ENCODE results near the gene CMTM8. TPM values are rescaled to one million over a fixed set of nuclear protein-coding genes. Genes with fewer than 3 reads are reported as not detected.

CMTM8 gene
- total and polyA plus RNA-seq, 10 of the 15 experiments (the other 5 are each of a cell fraction or from before 2014, with no cell fraction given), result 0.11 to 0.23 TPM; not detected in 8

DNA sequence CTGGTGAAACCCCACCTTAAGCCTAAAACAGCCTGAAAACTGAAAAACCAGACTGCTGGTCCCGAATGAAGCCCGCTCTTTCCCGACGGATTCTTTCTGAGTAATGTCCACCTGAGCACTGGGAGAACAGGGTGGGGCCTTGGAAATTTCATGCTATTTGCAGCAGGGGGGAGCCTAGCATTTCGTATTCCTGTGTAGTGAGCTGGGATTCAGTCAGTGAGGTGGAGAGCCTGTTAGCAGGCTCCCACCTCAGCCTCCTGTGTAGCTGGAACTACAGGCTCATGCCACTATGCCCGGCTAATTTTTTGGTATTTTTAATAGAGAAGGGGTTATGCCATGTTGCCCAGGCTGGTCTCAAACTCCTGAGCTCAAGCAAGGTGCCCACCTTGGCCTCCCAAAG is 74.7 kb downstream of the CMTM8 start:
- no peak for FAIRE-seq
- DNase-seq (ENCODE audit: low read depth, low spot score), result no peak
- Histone ChIP-seq H2AFZ (ENCODE audit: control insufficient read depth, low read depth, low read length) (no peak overlapping the region), H4K20me1 (ENCODE audit: control insufficient read depth, insufficient read depth) (no peaks in the 10 kb centered on the region), H3K27ac (ENCODE audit: control insufficient read depth, insufficient read depth) (no peak overlapping the region), H3K27me3 (replicated peaks in 1 of 2; ENCODE audit: control insufficient read depth in 2 of 2, insufficient read depth in 2 of 2, low read length in 1 of 2) (peaks cover 0 to 3% of the 10 kb centered on the region in 2 experiments; a peak in 2 of 4 replicates), H3K9ac (ENCODE audit: control insufficient read depth, insufficient read depth, low read length) (no peak overlapping the region), H3K9me3 (replicated peaks; ENCODE audit: control insufficient read depth, insufficient read depth, low read length) (no peaks in the 10 kb centered on the region), H3K4me3 (no peak overlapping the region), H3K36me3 (ENCODE audit: control insufficient read depth in 2 of 2, insufficient read depth in 2 of 2, low read length in 1 of 2) (no peaks in the 10 kb centered on the region), H3K4me2 (ENCODE audit: control insufficient read depth, insufficient read depth) (no peak overlapping the region), H3K4me1 (ENCODE audit: control insufficient read depth, insufficient read depth, low read length) (peaks cover 4% of the 10 kb centered on the region), H3K79me2 (ENCODE audit: control insufficient read depth, insufficient read depth, low read length) (no peaks in the 10 kb centered on the region)
- BruUV-seq (replicated peaks), result no TSS peak
- 60% methylated on average over 6 of the region's 6 CpGs for WGBS (ENCODE audit: insufficient coverage, insufficient replicate concordance, low lambda C conversion rate, missing lambda C conversion rate)
- POLR2A ChIA-PET, result no interaction called here
- in situ Hi-C loops (cut with MboI) (no loop called here), intact Hi-C loops (cut with micrococcal nuclease; ENCODE audit: unreplicated experiment) (no loop called here)
- RAD21 ChIA-PET (ENCODE audit: unreplicated experiment), result no interaction called here
- ATAC-seq, result no peak
- no peak for TF ChIP-seq CBX5 (IDR thresholded peaks at IDR 0.05; ENCODE audit: low read depth)
- no peak for TF ChIP-seq SRF (IDR thresholded peaks at IDR 0.05; ENCODE audit: low read depth in 2 of 2, low read length in 2 of 2)
- no peak for TF ChIP-seq E2F4 (IDR thresholded peaks at IDR 0.05; ENCODE audit: low read depth, low read length)
- TF ChIP-seq POU2F2 (IDR thresholded peaks at IDR 0.05; ENCODE audit: borderline replicate concordance, low read depth, low read length), result no peak
- TF ChIP-seq SP1 (IDR thresholded peaks at IDR 0.05; ENCODE audit: low read depth, low read length), result no peak
- no peak for TF ChIP-seq MEF2B (IDR thresholded peaks at IDR 0.05; ENCODE audit: partially characterized antibody, poor library complexity, severe bottlenecking)
- TF ChIP-seq NR2F1 (conservative IDR thresholded peaks at IDR 0.05), result no peak
- no peak for TF ChIP-seq ZNF687 (IDR thresholded peaks at IDR 0.05)
- no peak for TF ChIP-seq RAD51 (IDR thresholded peaks at IDR 0.05)
- TF ChIP-seq, protein P1, sequence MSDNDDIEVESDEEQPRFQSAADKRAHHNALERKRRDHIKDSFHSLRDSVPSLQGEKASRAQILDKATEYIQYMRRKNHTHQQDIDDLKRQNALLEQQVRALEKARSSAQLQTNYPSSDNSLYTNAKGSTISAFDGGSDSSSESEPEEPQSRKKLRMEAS (IDR thresholded peaks at IDR 0.05; ENCODE audit: low read depth, low read length), result no peak
- TF ChIP-seq TAF1 (IDR thresholded peaks at IDR 0.05; ENCODE audit: borderline replicate concordance, low read depth, low read length), result no peak
- no peak for TF ChIP-seq SREBF1 (IDR thresholded peaks at IDR 0.05; ENCODE audit: low read length)
- TF ChIP-seq PML (IDR thresholded peaks at IDR 0.05; ENCODE audit: low read length), result no peak
- TF ChIP-seq ESRRA (IDR thresholded peaks at IDR 0.05; ENCODE audit: low read length), result no peak
- TF ChIP-seq YBX1 (IDR thresholded peaks at IDR 0.05), result no peak
- no peak for TF ChIP-seq EGR1 (IDR thresholded peaks at IDR 0.05; ENCODE audit: borderline replicate concordance in 1 of 2, low read depth in 2 of 2, low read length in 2 of 2)
- TF ChIP-seq, protein P2, sequence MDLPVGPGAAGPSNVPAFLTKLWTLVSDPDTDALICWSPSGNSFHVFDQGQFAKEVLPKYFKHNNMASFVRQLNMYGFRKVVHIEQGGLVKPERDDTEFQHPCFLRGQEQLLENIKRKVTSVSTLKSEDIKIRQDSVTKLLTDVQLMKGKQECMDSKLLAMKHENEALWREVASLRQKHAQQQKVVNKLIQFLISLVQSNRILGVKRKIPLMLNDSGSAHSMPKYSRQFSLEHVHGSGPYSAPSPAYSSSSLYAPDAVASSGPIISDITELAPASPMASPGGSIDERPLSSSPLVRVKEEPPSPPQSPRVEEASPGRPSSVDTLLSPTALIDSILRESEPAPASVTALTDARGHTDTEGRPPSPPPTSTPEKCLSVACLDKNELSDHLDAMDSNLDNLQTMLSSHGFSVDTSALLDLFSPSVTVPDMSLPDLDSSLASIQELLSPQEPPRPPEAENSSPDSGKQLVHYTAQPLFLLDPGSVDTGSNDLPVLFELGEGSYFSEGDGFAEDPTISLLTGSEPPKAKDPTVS (IDR thresholded peaks at IDR 0.05; ENCODE audit: low read depth, low read length), result no peak
- TF ChIP-seq PAX5 (IDR thresholded peaks at IDR 0.05; ENCODE audit: borderline replicate concordance, low read depth, low read length), result no peak
- SMC1A ChIA-PET (ENCODE audit: uncharacterized antibody, unreplicated experiment), result interaction anchor here (0.7 kb wide), 1 partner anchor 87 kb away, joined by 3 read pairs; no protein-coding TSS in a partner anchor
- CTCF ChIA-PET, result interaction anchor here (1.4 to 1.5 kb wide), 2 partner anchors 16 to 133 kb away, joined by 3 read pairs; no protein-coding TSS in a partner anchor
